GM12865 (cell line): ENCODE data around the gene ZCCHC2.

Source experiments
- DNase-seq: peaks from one replicate; pipeline ENCODE4 v3.0.0; 2010; ENCODE audit warnings: low read depth
- H3K4me3 ChIP-seq: 2 replicates; pipeline ENCODE4 v1.5.1; 2011; ENCODE audit warnings: mild to moderate bottlenecking, low read depth, low read length, control low read depth
- CTCF ChIP-seq: IDR thresholded peaks from 2 replicates; pipeline ENCODE4 v1.5.1; 2011; ENCODE audit warnings: low read length, control low read depth, low read depth, inconsistent platforms; ENCODE audit not compliant: insufficient read depth; ENCODE audit errors: missing control alignments

Gene ZCCHC2

GRCh38 chr18:62588217-62588616 lies 65.4 kb downstream of the ZCCHC2 start:
- no peak for DNase-seq
- no peak for TF ChIP-seq CTCF
- no peak overlapping the region for H3K4me3 ChIP-seq

GRCh38 chr18:62590799-62591590 lies 68.2 kb downstream of the ZCCHC2 start:
- no peak overlapping the region for H3K4me3 ChIP-seq
- TF ChIP-seq CTCF, result no peak
- DNase-seq, result no peak

- TF ChIP-seq CTCF, result no peak
- no peak for DNase-seq
- H3K4me3 ChIP-seq, result no peak overlapping the region
These were observed 73.5 kb downstream of the ZCCHC2 start for GRCh38 chr18:62596145-62597005.

GRCh38 chr18:62601871-62602270 lies 79.0 kb downstream of the ZCCHC2 start:
- TF ChIP-seq CTCF, result no peak
- DNase-seq, result no peak
- H3K4me3 ChIP-seq, result no peak overlapping the region

- H3K4me3 ChIP-seq, result no peak overlapping the region
- DNase-seq, result no peak
- TF ChIP-seq CTCF, result no peak
These were observed 79.9 kb downstream of the ZCCHC2 start for GRCh38 chr18:62602706-62603105.

- no peak for DNase-seq
- TF ChIP-seq CTCF, result no peak
- no peak overlapping the region for H3K4me3 ChIP-seq
These were observed 80.4 kb downstream of the ZCCHC2 start for GRCh38 chr18:62603211-62603610.
